Ectodermal cell (in vitro differentiated cells): ENCODE data around the gene OTULINL.

Experiments
- H3K27ac ChIP-seq: 2 replicates; pipeline ENCODE4 v1.7.0; 2013; ENCODE audit warnings: mild to moderate bottlenecking, low read depth, low read length; ENCODE audit not compliant: insufficient read depth, poor library complexity, severe bottlenecking
- H3K27me3 ChIP-seq: 2 replicates; pipeline ENCODE4 v1.7.0; 2013; ENCODE audit warnings: mild to moderate bottlenecking, low read length; ENCODE audit not compliant: insufficient read depth, control insufficient read depth, poor library complexity, severe bottlenecking
- H3K36me3 ChIP-seq: one replicate; pipeline ENCODE4 v1.7.0; 2013; ENCODE audit warnings: low read length; ENCODE audit not compliant: control insufficient read depth, insufficient read depth
- H3K4me1 ChIP-seq: one replicate; pipeline ENCODE4 v1.7.0; 2013; ENCODE audit warnings: low read length; ENCODE audit not compliant: control insufficient read depth, insufficient read depth
- H3K4me3 ChIP-seq: 2 replicates; pipeline ENCODE4 v1.7.0; 2013; ENCODE audit warnings: low read depth, low read length, control low read depth; ENCODE audit not compliant: insufficient read depth
- H3K9me3 ChIP-seq: 2 replicates; pipeline ENCODE4 v1.7.0; 2013; ENCODE audit warnings: mild to moderate bottlenecking, low read length, moderate library complexity; ENCODE audit not compliant: control insufficient read depth
- WGBS, 2 experiments: methylation state at CpG; one replicate each; pipeline ENCODE4 v1.1.7; 2013; ENCODE audit warnings: missing lambda C conversion rate in 2 of 2; 5-methylcytosine and 5-hydroxymethylcytosine counted together

The OTULINL gene

GRCh38 chr5:14584848-14585247 lies 3.3 kb downstream of the OTULINL start:
- H3K9me3 ChIP-seq: no peaks in the 10 kb centered on the region
- H3K4me1 ChIP-seq: no peaks in the 10 kb centered on the region
- no peak overlapping the region for H3K4me3 ChIP-seq
- WGBS, 2 experiments: 93 to 94% methylated on average over 7 of the region's 7 CpGs
- H3K36me3 ChIP-seq: no peaks in the 10 kb centered on the region
- peaks cover 34% of the 10 kb centered on the region for H3K27me3 ChIP-seq
- no peak overlapping the region for H3K27ac ChIP-seq

- H3K27me3 ChIP-seq: peaks cover 15% of the 10 kb centered on the region
- H3K36me3 ChIP-seq: no peaks in the 10 kb centered on the region
- WGBS, 2 experiments: 91 to 96% methylated on average over 6 of the region's 6 CpGs
- H3K27ac ChIP-seq: no peak overlapping the region
- H3K9me3 ChIP-seq: no peaks in the 10 kb centered on the region
- no peaks in the 10 kb centered on the region for H3K4me1 ChIP-seq
- H3K4me3 ChIP-seq: no peak overlapping the region
Observed at GRCh38 chr5:14587150-14587549, 5.6 kb downstream of the OTULINL start.

GRCh38 chr5:14588145-14588544 lies 6.6 kb downstream of the OTULINL start:
- WGBS, 2 experiments: 75 to 89% methylated on average over 1 to 2 of the region's 2 CpGs
- H3K36me3 ChIP-seq: no peaks in the 10 kb centered on the region
- H3K27me3 ChIP-seq: peaks cover 5% of the 10 kb centered on the region
- H3K4me1 ChIP-seq: no peaks in the 10 kb centered on the region
- H3K9me3 ChIP-seq: no peaks in the 10 kb centered on the region
- no peak overlapping the region for H3K27ac ChIP-seq
- H3K4me3 ChIP-seq: no peak overlapping the region

- H3K27me3 ChIP-seq: no peaks in the 10 kb centered on the region
- no peaks in the 10 kb centered on the region for H3K9me3 ChIP-seq
- no peak overlapping the region for H3K27ac ChIP-seq
- no peak overlapping the region for H3K4me3 ChIP-seq
- H3K4me1 ChIP-seq: no peaks in the 10 kb centered on the region
- 91 to 92% methylated on average over 10 of the region's 10 CpGs for WGBS, 2 experiments
- H3K36me3 ChIP-seq: no peaks in the 10 kb centered on the region
Observed at GRCh38 chr5:14588758-14589543, 7.4 kb downstream of the OTULINL start.

- WGBS, 2 experiments: 85 to 97% methylated on average over 2 of the region's 2 CpGs
- Histone ChIP-seq H3K27ac (no peak overlapping the region), H3K27me3 (no peaks in the 10 kb centered on the region), H3K4me3 (no peak overlapping the region), H3K36me3 (no peaks in the 10 kb centered on the region), H3K9me3 (no peaks in the 10 kb centered on the region), H3K4me1 (no peaks in the 10 kb centered on the region)
Observed at GRCh38 chr5:14590949-14591348, 9.4 kb downstream of the OTULINL start.

- 92 to 95% methylated on average over 2 of the region's 2 CpGs for WGBS, 2 experiments
- Histone ChIP-seq H3K27ac (no peak overlapping the region), H3K9me3 (no peaks in the 10 kb centered on the region), H3K4me1 (no peaks in the 10 kb centered on the region), H3K4me3 (no peak overlapping the region), H3K27me3 (no peaks in the 10 kb centered on the region), H3K36me3 (no peaks in the 10 kb centered on the region)
Observed at GRCh38 chr5:14591548-14591947, 10.0 kb downstream of the OTULINL start.

GRCh38 chr5:14593326-14594021 lies 11.9 kb downstream of the OTULINL start:
- Histone ChIP-seq H3K36me3 (no peaks in the 10 kb centered on the region), H3K27ac (no peak overlapping the region), H3K4me3 (no peak overlapping the region), H3K4me1 (no peaks in the 10 kb centered on the region), H3K27me3 (no peaks in the 10 kb centered on the region), H3K9me3 (no peaks in the 10 kb centered on the region)
- WGBS, 2 experiments: 85 to 91% methylated on average over 3 to 4 of the region's 4 CpGs

- no peak overlapping the region for H3K27ac ChIP-seq
- no peaks in the 10 kb centered on the region for H3K27me3 ChIP-seq
- 89 to 93% methylated on average over 3 to 4 of the region's 4 CpGs for WGBS, 2 experiments
- no peak overlapping the region for H3K4me3 ChIP-seq
- no peaks in the 10 kb centered on the region for H3K36me3 ChIP-seq
- no peaks in the 10 kb centered on the region for H3K4me1 ChIP-seq
- H3K9me3 ChIP-seq: no peaks in the 10 kb centered on the region
Observed at GRCh38 chr5:14594378-14595074, 12.9 kb downstream of the OTULINL start.

GRCh38 chr5:14595189-14595588 lies 13.6 kb downstream of the OTULINL start:
- Histone ChIP-seq H3K4me3 (no peak overlapping the region), H3K27ac (no peak overlapping the region), H3K36me3 (no peaks in the 10 kb centered on the region), H3K27me3 (no peaks in the 10 kb centered on the region), H3K9me3 (no peaks in the 10 kb centered on the region), H3K4me1 (no peaks in the 10 kb centered on the region)
- 91 to 95% methylated on average over 3 of the region's 3 CpGs for WGBS, 2 experiments

- H3K4me3 ChIP-seq: no peak overlapping the region
- H3K9me3 ChIP-seq: no peaks in the 10 kb centered on the region
- no peak overlapping the region for H3K27ac ChIP-seq
- H3K36me3 ChIP-seq: no peaks in the 10 kb centered on the region
- H3K27me3 ChIP-seq: no peaks in the 10 kb centered on the region
- WGBS, 2 experiments: 54 to 71% methylated on average over 1 of the region's 1 CpG
- H3K4me1 ChIP-seq: no peaks in the 10 kb centered on the region
Observed at GRCh38 chr5:14595891-14596290, 14.3 kb downstream of the OTULINL start.
